Activated naive CD4-positive, alpha-beta T cell treated with anti-CD3 and anti-CD28 coated beads, Interleukin-2, amount 10 ng/mL, durations not matched to agents 7 days and 5 days (primary cell): ENCODE measurements around the gene ANP32E.
"Not testable (repeated sequence)": the region's sequence is repeated elsewhere in the genome, so short reads cannot be mapped to it uniquely, and the experiment has no call there.

Experiments used
- CTCF ChIA-PET: fragments of 350-600 bp; sonication (Branson Sonifier 250); formaldehyde crosslinking; loops from one replicate; lab custom pipeline; 2021; ENCODE audit warnings: antibody characterized with exemption; lab: Charles Lee
- DNase-seq: peaks from one replicate; pipeline ENCODE4 v3.0.0-alpha.2; 2020
- H3K27ac Mint-ChIP-seq: one replicate; pipeline ENCODE4 v1.8.0; 2021; ENCODE audit warnings: mild to moderate bottlenecking, moderate library complexity, mixed read lengths
- H3K27me3 Mint-ChIP-seq: one replicate; pipeline ENCODE4 v1.8.0; 2021; ENCODE audit warnings: mild to moderate bottlenecking, mixed read lengths
- H3K36me3 Mint-ChIP-seq: one replicate; pipeline ENCODE4 v1.8.0; 2021; ENCODE audit warnings: mixed read lengths
- H3K4me1 Mint-ChIP-seq: one replicate; pipeline ENCODE4 v1.8.0; 2021; ENCODE audit warnings: mixed read lengths
- H3K4me3 Mint-ChIP-seq: one replicate; pipeline ENCODE4 v1.8.0; 2021; ENCODE audit warnings: mild to moderate bottlenecking, moderate library complexity, mixed read lengths
- H3K9me3 Mint-ChIP-seq: one replicate; pipeline ENCODE4 v1.8.0; 2021; ENCODE audit warnings: mixed read lengths

ANP32E gene

GRCh38 chr1:150236614-150237100, 745 bp upstream of the ANP32E start:
- Mint-ChIP-seq H3K36me3 (peaks cover 7% of the 10 kb centered on the region), H3K4me3 (no peak overlapping the region), H3K27ac (no peak overlapping the region), H3K4me1 (peaks cover 19% of the 10 kb centered on the region), H3K27me3 (peaks cover 23% of the 10 kb centered on the region), H3K9me3 (no peaks in the 10 kb centered on the region)
- CTCF ChIA-PET, result interaction anchor here (1.1 kb wide), 1 partner anchor 18 kb away, joined by 3 read pairs; no protein-coding TSS in a partner anchor
- DNase-seq, result no peak

DNA sequence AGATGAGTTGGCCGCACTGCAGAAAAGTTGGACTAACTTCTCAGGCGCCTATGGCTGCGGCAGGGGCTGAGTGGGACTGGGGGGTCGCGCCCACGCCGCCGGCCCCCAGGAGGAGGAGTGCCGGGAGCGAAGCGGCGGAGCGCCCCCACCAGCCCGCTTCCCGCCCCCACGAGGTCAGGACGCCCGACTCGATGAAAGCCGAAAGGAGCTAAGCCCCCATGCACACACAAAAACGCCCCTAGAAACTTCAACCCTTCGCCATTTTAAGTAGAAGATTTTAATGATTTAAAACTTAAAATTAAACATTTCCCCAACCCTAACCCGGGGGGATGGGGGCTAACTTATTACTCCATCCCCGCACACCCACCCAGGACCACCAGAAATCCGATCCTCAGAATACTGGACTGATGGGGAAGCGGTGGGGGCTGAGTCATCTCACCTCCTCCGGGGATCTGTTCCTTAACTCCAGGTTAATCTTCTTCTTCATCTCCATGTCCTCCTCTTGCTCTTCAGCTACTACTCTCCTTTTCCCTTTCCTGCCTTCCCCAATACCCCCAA, 539 bp downstream of the ANP32E start:
- no peak overlapping the region for H3K27ac Mint-ChIP-seq
- peaks cover 21% of the 10 kb centered on the region for H3K4me1 Mint-ChIP-seq
- H3K36me3 Mint-ChIP-seq, result peaks cover 11% of the 10 kb centered on the region
- H3K9me3 Mint-ChIP-seq, result no peaks in the 10 kb centered on the region
- H3K4me3 Mint-ChIP-seq, result no peak overlapping the region
- H3K27me3 Mint-ChIP-seq, result peaks cover 16% of the 10 kb centered on the region
- peak; percentile 48 for DNase-seq
- CTCF ChIA-PET, result interaction anchor here (0.6 to 0.8 kb wide), 2 partner anchors 10 to 332 kb away, joined by 3 read pairs; no protein-coding TSS in a partner anchor

DNA sequence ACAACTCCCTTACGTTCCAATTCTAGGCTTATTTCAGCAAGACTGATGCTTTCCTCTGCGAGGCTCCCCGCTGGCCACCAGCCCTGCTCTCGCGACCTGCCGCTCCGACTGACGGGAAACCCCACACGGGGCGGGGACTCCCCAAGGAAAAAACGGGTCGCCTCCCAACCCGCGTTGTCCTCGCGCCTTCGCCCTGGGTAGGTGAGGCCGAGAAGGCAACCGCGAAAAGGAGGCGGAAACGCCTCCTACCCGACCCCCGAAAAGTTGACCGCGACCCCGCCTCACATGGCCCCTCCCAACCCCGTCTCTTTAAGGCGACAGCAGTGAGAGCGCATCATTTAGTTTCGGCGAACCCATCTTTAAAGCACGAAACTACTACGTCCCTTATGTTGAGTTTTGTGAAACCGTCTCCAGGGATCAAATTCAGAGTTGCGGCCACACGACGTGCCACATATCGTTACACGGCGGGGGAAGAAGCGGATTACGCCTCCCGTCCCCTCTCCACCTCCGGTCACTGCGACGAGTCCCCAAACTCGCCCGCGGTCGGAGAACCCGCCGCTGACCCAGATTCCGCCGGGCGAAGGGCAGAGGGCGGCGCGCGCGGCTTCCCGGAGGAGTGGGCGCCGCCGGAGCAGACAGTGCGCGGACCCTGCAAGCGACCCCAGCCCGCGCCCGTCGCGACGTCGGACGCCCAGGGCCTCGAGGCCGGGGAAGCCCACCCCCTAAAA, 1.2 kb downstream of the ANP32E start:
- peaks cover 21% of the 10 kb centered on the region for H3K4me1 Mint-ChIP-seq
- peaks cover 13% of the 10 kb centered on the region for H3K36me3 Mint-ChIP-seq
- no peak overlapping the region for H3K27ac Mint-ChIP-seq
- CTCF ChIA-PET, result interaction anchor here (0.8 kb wide), 1 partner anchor 10 kb away, joined by 3 read pairs; no protein-coding TSS in a partner anchor
- DNase-seq, result peak; percentile 93
- H3K4me3 Mint-ChIP-seq, result no peak overlapping the region
- H3K27me3 Mint-ChIP-seq, result peaks cover 10% of the 10 kb centered on the region
- no peaks in the 10 kb centered on the region for H3K9me3 Mint-ChIP-seq

DNA sequence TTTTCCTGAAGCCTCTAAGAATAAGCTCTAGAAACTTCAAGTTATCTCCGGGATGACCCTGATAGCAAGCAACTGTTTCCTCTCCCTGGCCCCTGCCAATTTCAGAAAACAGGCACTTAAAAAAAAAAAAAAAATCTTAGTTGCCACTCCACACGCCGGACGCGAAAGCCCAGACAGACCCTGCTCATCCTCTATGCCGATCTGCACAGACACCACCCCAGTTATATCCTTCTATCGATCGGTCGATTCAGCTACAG, 1.7 kb downstream of the ANP32E start:
- Mint-ChIP-seq H3K36me3 (peaks cover 13% of the 10 kb centered on the region), H3K27ac (no peak overlapping the region), H3K9me3 (no peaks in the 10 kb centered on the region), H3K4me1 (peaks cover 18% of the 10 kb centered on the region), H3K4me3 (no peak overlapping the region), H3K27me3 (peaks cover 6% of the 10 kb centered on the region)
- no peak for DNase-seq
- CTCF ChIA-PET, result no interaction called here

DNA sequence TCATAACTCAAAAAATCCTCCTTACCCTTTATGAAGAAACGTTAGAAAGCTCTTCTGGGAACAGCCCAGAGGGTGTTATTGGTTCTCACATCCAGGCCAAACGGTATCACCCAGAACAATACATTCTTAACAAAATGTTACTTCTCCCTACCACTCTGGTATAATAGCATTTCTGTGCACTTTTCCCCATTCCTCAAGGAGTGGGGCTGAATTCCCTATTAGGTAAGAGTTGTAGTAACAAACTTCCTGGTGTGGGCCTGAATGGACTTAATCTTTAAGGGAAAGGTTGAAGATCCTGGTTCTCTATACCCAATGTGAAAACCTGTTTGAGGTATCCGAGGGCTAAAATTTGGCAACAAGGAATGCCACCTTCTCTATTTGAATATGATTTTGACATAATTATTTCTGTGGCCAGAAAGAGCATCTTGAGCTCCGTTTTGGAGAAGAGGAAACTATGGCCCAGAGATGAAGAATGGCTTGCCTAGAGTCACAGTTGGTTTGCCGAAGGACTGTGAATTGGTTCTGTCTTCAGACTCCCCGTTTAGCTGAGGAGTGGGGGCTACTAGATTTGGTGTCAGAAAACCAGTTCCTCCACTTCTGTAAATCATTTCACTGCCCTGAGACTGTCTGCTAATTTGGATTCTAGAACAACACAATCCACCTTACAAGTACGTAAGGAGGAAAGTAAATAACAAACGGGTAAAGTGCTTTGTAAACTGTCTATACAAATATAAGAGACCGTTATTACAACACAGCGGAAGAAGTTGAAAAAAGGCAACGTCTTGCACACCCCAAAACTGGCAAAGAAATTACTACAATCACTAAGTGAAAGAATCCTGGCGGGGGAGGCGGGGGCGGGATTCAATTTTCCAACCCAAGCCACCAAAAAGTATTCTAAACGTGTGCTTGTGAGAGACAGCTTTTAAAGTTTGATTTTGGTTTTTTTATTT, 2.3 kb downstream of the ANP32E start:
- CTCF ChIA-PET, result interaction anchor here (0.7 kb wide), 1 partner anchor 22 kb away, joined by 3 read pairs; no protein-coding TSS in a partner anchor
- H3K27ac Mint-ChIP-seq, result no peak overlapping the region
- peak; percentile 52 for DNase-seq

DNA sequence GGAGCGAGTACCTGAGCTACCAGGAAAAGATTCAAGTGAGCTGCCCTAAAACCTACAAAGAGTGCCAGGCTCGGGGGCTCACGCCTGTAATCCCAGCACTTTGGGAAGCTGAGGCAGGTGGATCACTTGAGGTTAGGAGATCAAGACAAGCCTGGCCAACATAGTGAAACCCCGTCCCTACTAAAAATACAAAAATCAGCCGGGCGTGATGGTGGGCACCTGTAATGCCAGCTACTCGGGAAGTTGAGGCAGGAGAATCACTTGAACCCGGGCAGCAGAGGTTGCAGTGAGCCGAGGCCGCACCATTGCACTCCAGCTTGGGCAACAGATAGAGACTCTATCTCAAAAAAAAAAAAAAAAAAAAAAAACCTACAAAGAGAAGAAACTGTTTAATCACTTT, 3.0 kb downstream of the ANP32E start:
- Mint-ChIP-seq H3K4me1 (peaks cover 21% of the 10 kb centered on the region), H3K36me3 (peaks cover 21% of the 10 kb centered on the region), H3K27ac (peak overlapping the region; percentile 38)
- not testable (repeated sequence) for H3K9me3 Mint-ChIP-seq, H3K27me3 Mint-ChIP-seq, DNase-seq, H3K4me3 Mint-ChIP-seq
- CTCF ChIA-PET, result interaction anchor here (0.7 kb wide), 1 partner anchor 23 kb away, joined by 3 read pairs; no protein-coding TSS in a partner anchor

More for the DNA sequence above, 2.3 kb downstream of the ANP32E start:
- H3K4me3 Mint-ChIP-seq, result no peak overlapping the region
- peaks cover 18% of the 10 kb centered on the region for H3K36me3 Mint-ChIP-seq
- peaks cover 21% of the 10 kb centered on the region for H3K4me1 Mint-ChIP-seq
- H3K9me3 Mint-ChIP-seq, result no peaks in the 10 kb centered on the region
- H3K27me3 Mint-ChIP-seq, result peaks cover 3% of the 10 kb centered on the region

DNA sequence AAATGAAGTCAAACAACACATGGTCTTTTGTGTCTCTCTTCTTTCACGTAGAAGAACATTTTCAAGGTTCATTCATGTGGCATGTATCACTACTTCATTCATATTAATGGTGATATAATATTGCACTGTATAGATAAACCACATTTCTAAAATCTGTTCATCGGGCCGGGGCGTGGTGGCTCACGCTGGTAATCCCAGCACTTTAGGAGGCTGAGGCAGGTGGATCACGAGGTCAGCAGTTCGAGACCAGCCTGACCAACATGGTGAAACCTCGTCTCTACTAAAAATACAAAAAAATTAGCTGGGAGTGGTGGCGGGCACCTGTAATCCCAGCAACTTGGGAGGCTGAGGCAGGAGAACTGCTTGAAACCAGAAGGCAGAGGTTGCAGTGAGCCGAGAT, 7.7 kb downstream of the ANP32E start:
- H3K36me3 Mint-ChIP-seq, result peaks cover 52% of the 10 kb centered on the region
- H3K4me1 Mint-ChIP-seq, result peaks cover 17% of the 10 kb centered on the region
- not testable (repeated sequence) for DNase-seq, H3K27ac Mint-ChIP-seq, H3K27me3 Mint-ChIP-seq, H3K9me3 Mint-ChIP-seq, H3K4me3 Mint-ChIP-seq
- CTCF ChIA-PET, result interaction anchor here (1.3 kb wide), 1 partner anchor 28 kb away, joined by 3 read pairs; no protein-coding TSS in a partner anchor

DNA sequence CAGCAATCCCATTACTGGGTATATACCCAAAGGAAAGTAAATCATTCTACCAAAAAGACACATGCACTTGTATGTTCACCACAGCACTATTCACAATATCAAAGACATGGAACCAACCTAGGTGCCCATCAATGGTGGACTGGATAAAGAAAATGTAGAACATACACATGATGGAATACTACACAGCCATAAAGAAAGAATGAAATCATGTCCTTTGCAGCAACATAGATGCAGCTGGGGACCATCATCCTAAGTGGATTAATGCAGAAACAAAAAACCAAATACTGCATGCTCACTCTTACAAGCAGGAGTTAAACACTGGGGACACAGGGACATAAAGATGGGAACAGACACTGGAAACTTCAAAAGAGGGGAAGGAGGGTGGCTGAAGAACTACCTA, 8.7 kb downstream of the ANP32E start:
- CTCF ChIA-PET, result no interaction called here
- no peaks in the 10 kb centered on the region for H3K27me3 Mint-ChIP-seq
- H3K9me3 Mint-ChIP-seq, result no peaks in the 10 kb centered on the region
- no peak overlapping the region for H3K27ac Mint-ChIP-seq
- peaks cover 54% of the 10 kb centered on the region for H3K36me3 Mint-ChIP-seq
- no peak for DNase-seq
- no peak overlapping the region for H3K4me3 Mint-ChIP-seq
- H3K4me1 Mint-ChIP-seq, result peaks cover 10% of the 10 kb centered on the region

DNA sequence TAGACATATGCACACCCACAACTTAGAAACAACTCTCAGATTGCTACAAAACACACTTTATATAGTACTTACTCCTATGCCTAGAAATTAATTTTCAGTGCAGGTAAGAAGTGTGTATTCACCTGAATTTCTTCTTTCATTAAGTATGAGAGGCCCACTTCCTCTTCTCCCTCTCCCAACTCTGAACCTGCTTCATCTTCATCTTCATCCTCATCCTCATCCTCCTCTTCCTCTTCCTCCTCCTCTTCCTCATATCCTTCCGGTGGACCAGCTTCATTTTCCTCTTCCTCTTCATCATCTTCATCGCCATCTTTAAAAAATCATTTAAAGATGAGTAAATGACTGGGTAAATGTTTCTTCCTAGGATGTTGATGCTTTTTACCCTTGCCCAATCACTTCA, 9.4 kb downstream of the ANP32E start:
- no peak for DNase-seq
- no peak overlapping the region for H3K4me3 Mint-ChIP-seq
- H3K27me3 Mint-ChIP-seq, result no peaks in the 10 kb centered on the region
- peaks cover 54% of the 10 kb centered on the region for H3K36me3 Mint-ChIP-seq
- peak overlapping the region; percentile 67 for H3K27ac Mint-ChIP-seq
- H3K4me1 Mint-ChIP-seq, result peaks cover 9% of the 10 kb centered on the region
- CTCF ChIA-PET, result interaction anchor here (0.7 kb wide), 1 partner anchor 15 kb away, joined by 3 read pairs; no protein-coding TSS in a partner anchor
- no peaks in the 10 kb centered on the region for H3K9me3 Mint-ChIP-seq

GRCh38 chr1:150225546-150225945, 10.4 kb downstream of the ANP32E start:
- Mint-ChIP-seq H3K4me3 (no peak overlapping the region), H3K36me3 (peaks cover 52% of the 10 kb centered on the region)

DNA sequence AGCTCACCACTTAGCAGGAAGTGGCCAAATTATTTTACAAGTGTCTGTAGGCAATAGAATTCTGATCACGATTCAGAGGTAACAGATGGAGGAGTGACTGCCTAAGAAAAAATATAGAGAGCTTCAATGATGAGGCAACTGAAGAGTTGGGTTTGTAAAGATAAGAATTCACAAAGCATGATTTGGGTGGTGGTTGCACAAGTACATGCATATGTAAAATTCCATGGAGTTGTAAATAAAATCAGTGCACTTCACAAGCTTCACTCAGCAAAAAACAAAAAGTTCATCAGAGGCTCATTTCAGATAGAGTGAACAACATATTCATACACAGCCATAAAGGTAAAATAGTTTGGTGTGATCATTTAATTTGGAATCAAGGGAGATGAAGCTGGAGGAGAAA, 10.9 kb downstream of the ANP32E start:
- Mint-ChIP-seq H3K27ac (no peak overlapping the region), H3K27me3 (no peaks in the 10 kb centered on the region), H3K4me1 (peaks cover 9% of the 10 kb centered on the region), H3K9me3 (no peaks in the 10 kb centered on the region), H3K4me3 (no peak overlapping the region), H3K36me3 (peaks cover 56% of the 10 kb centered on the region)
- CTCF ChIA-PET, result interaction anchor here (0.7 to 1.1 kb wide), 3 partner anchors 10 to 38 kb away, joined by 3 to 4 read pairs (median 3); no protein-coding TSS in a partner anchor
- DNase-seq, result no peak

More at GRCh38 chr1:150225546-150225945, 10.4 kb downstream of the ANP32E start:
- H3K9me3 Mint-ChIP-seq, result no peaks in the 10 kb centered on the region
- no peak overlapping the region for H3K27ac Mint-ChIP-seq
- no peaks in the 10 kb centered on the region for H3K27me3 Mint-ChIP-seq
- peaks cover 9% of the 10 kb centered on the region for H3K4me1 Mint-ChIP-seq
- CTCF ChIA-PET, result interaction anchor here (1.0 kb wide), 1 partner anchor 30 kb away, joined by 4 read pairs; no protein-coding TSS in a partner anchor
- no peak for DNase-seq

DNA sequence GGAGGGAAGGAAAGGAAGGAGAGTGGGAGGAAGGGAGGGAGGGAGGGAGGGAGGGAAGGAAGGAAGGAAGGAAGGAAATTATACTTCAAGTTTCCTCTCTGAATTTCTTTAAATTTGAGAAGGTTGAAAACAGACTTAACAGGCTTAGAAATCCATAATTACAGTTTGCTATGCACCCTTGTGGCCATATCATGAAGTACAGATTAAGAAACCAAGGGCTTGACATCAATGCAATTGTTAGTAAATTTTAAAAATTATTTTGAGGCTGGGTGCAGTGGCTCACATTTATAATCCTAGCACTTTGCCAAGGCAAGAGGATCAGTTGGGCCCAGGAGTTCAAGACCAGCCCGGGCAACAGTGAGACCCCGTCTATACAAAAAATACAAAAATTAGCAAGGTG, 14.4 kb downstream of the ANP32E start:
- no peak overlapping the region for H3K4me3 Mint-ChIP-seq
- H3K27ac Mint-ChIP-seq, result no peak overlapping the region
- no peak for DNase-seq
- CTCF ChIA-PET, result interaction anchor here (0.8 kb wide), 1 partner anchor 232 kb away, joined by 3 read pairs; no protein-coding TSS in a partner anchor
- H3K27me3 Mint-ChIP-seq, result no peaks in the 10 kb centered on the region
- no peaks in the 10 kb centered on the region for H3K9me3 Mint-ChIP-seq
- H3K36me3 Mint-ChIP-seq, result peaks cover 47% of the 10 kb centered on the region
- H3K4me1 Mint-ChIP-seq, result peaks cover 4% of the 10 kb centered on the region

DNA sequence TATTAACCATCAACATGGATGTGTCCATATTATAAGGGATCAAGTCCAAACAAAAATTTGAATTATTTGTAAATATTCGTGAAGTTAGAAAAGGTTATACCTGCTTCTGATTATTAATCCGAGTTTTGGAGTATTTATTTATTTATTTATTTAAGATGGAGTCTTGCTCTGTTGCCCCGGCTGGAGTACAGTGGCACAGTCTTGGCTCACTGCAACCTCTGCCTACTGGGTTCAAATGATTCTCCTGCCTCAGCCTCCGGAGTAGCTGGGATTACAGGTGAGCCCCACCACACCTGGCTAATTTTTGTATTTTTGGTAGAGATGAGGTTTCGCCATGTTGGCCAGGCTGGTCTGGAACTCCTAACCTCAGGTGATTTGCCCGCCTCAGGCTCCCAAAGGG, 20.1 kb downstream of the ANP32E start:
- H3K27me3 Mint-ChIP-seq, H3K9me3 Mint-ChIP-seq, H3K4me3 Mint-ChIP-seq, CTCF ChIA-PET, H3K27ac Mint-ChIP-seq, DNase-seq: not testable (repeated sequence)
- Mint-ChIP-seq H3K4me1 (peaks cover 20% of the 10 kb centered on the region), H3K36me3 (peaks cover 21% of the 10 kb centered on the region)
